ENCODE measurements around the gene ASB15.

ASB15 gene

DNA sequence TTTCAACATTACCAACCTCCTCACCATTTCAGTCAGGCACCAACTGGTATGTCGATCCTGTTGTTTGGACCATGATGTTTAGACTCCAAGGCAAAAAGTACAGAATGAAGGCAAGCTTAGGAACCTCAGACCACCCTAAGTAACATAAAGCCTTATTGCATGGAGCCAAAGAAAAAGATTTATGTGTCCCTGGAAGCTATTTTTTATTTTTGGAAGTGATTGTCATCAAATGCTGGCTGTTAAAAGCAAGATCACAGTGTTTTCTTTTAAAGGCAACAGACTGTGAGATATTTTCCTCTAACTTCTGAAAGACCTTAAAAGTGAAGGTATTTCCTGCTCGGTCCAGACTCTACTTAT lies 8.2 kb downstream of the ASB15 start:
- H3K9me3 ChIP-seq (ENCODE audit: insufficient read depth, low read length) = no peaks in the 10 kb centered on the region
- no peaks in the 10 kb centered on the region for H3K36me3 ChIP-seq (ENCODE audit: insufficient read depth, insufficient read length, low read length)
- no peak overlapping the region for H3K4me3 ChIP-seq (ENCODE audit: insufficient read length, low read depth)
- TF ChIP-seq YY1 (IDR thresholded peaks at IDR 0.05; ENCODE audit: insufficient read depth, insufficient read length) = no peak
- no peak for TF ChIP-seq ZNF274 (IDR thresholded peaks at IDR 0.05; ENCODE audit: low read depth, low read length)
- TF ChIP-seq SUZ12 (IDR thresholded peaks at IDR 0.05; ENCODE audit: extremely low read depth, insufficient read depth, insufficient read length) = no peak
- H3K9ac ChIP-seq (ENCODE audit: insufficient read length, low read depth) = no peak overlapping the region
- DNase-seq (ENCODE audit: low read depth, low spot score) = no peak
- no peaks in the 10 kb centered on the region for H3K4me1 ChIP-seq (ENCODE audit: insufficient read depth, insufficient read length)
- H3K27me3 ChIP-seq (ENCODE audit: insufficient read depth, insufficient read length) = no peaks in the 10 kb centered on the region

DNA sequence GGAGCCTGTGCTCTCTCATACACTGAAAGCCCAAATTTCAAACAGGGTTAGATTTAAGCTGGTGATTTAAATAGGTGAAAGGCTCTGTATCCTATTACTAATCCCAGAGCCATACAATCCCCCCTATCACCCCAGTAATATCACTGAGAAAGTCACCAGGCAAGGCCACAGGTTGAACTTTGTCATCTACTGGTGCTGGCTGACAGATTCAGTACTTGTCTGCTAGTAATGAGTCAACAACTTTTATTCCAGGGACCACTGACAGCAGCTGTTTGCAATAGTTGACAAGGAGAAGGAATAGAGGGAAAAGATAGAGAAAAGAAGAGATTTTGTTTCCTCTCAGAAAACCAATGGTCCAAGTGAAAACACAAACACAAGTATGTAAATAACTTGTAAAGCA lies 10.4 kb downstream of the ASB15 start:
- no peak overlapping the region for H3K4me3 ChIP-seq (ENCODE audit: insufficient read length, low read depth)
- TF ChIP-seq YY1 (IDR thresholded peaks at IDR 0.05; ENCODE audit: insufficient read depth, insufficient read length) = no peak
- TF ChIP-seq ZNF274 (IDR thresholded peaks at IDR 0.05; ENCODE audit: low read depth, low read length) = no peak
- no peak for TF ChIP-seq SUZ12 (IDR thresholded peaks at IDR 0.05; ENCODE audit: extremely low read depth, insufficient read depth, insufficient read length)
- H3K9ac ChIP-seq (ENCODE audit: insufficient read length, low read depth) = no peak overlapping the region
- no peaks in the 10 kb centered on the region for H3K27me3 ChIP-seq (ENCODE audit: insufficient read depth, insufficient read length)
- H3K36me3 ChIP-seq (ENCODE audit: insufficient read depth, insufficient read length, low read length) = no peaks in the 10 kb centered on the region
- no peak for DNase-seq (ENCODE audit: low read depth, low spot score)
- no peaks in the 10 kb centered on the region for H3K9me3 ChIP-seq (ENCODE audit: insufficient read depth, low read length)
- H3K4me1 ChIP-seq (ENCODE audit: insufficient read depth, insufficient read length) = no peaks in the 10 kb centered on the region

- no peak for DNase-seq (ENCODE audit: low read depth, low spot score)
- H3K36me3 ChIP-seq (ENCODE audit: insufficient read depth, insufficient read length, low read length) = no peaks in the 10 kb centered on the region
- no peak overlapping the region for H3K4me3 ChIP-seq (ENCODE audit: insufficient read length, low read depth)
- no peaks in the 10 kb centered on the region for H3K9me3 ChIP-seq (ENCODE audit: insufficient read depth, low read length)
- no peak for TF ChIP-seq SUZ12 (IDR thresholded peaks at IDR 0.05; ENCODE audit: extremely low read depth, insufficient read depth, insufficient read length)
- TF ChIP-seq YY1 (IDR thresholded peaks at IDR 0.05; ENCODE audit: insufficient read depth, insufficient read length) = no peak
- no peak for TF ChIP-seq ZNF274 (IDR thresholded peaks at IDR 0.05; ENCODE audit: low read depth, low read length)
- no peaks in the 10 kb centered on the region for H3K27me3 ChIP-seq (ENCODE audit: insufficient read depth, insufficient read length)
- H3K9ac ChIP-seq (ENCODE audit: insufficient read length, low read depth) = no peak overlapping the region
- H3K4me1 ChIP-seq (ENCODE audit: insufficient read depth, insufficient read length) = no peaks in the 10 kb centered on the region
Observed at GRCh38 chr7:123615344-123615743, 13.7 kb downstream of the ASB15 start.

DNA sequence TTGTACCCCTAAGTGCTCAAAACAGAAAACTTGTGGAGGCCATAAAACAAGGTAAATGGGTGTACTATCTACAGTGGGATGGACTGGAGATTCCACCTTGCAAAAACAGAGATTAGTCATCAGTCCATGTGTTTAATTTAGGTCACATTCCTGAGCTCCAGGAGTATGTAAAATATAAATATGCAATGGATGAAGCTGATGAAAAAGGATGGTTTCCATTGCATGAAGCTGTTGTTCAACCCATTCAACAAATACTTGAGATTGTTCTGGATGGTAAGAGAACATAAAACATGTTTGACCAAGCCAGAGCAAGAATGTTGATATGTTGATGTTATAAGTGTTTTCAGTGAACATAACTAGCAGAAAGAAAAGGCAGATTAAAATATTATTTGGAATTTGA lies 14.6 kb downstream of the ASB15 start:
- no peak overlapping the region for H3K9ac ChIP-seq (ENCODE audit: insufficient read length, low read depth)
- no peaks in the 10 kb centered on the region for H3K4me1 ChIP-seq (ENCODE audit: insufficient read depth, insufficient read length)
- TF ChIP-seq ZNF274 (IDR thresholded peaks at IDR 0.05; ENCODE audit: low read depth, low read length) (no peak), YY1 (IDR thresholded peaks at IDR 0.05; ENCODE audit: insufficient read depth, insufficient read length) (no peak), SUZ12 (IDR thresholded peaks at IDR 0.05; ENCODE audit: extremely low read depth, insufficient read depth, insufficient read length) (no peak)
- H3K36me3 ChIP-seq (ENCODE audit: insufficient read depth, insufficient read length, low read length) = no peaks in the 10 kb centered on the region
- no peaks in the 10 kb centered on the region for H3K9me3 ChIP-seq (ENCODE audit: insufficient read depth, low read length)
- no peak for DNase-seq (ENCODE audit: low read depth, low spot score)
- no peak overlapping the region for H3K4me3 ChIP-seq (ENCODE audit: insufficient read length, low read depth)
- no peaks in the 10 kb centered on the region for H3K27me3 ChIP-seq (ENCODE audit: insufficient read depth, insufficient read length)

- TF ChIP-seq SUZ12 (IDR thresholded peaks at IDR 0.05; ENCODE audit: extremely low read depth, insufficient read depth, insufficient read length) (no peak), YY1 (IDR thresholded peaks at IDR 0.05; ENCODE audit: insufficient read depth, insufficient read length) (no peak), ZNF274 (IDR thresholded peaks at IDR 0.05; ENCODE audit: low read depth, low read length) (no peak)
- DNase-seq (ENCODE audit: low read depth, low spot score) = no peak
- Histone ChIP-seq H3K4me3 (ENCODE audit: insufficient read length, low read depth) (no peak overlapping the region), H3K9ac (ENCODE audit: insufficient read length, low read depth) (no peak overlapping the region), H3K36me3 (ENCODE audit: insufficient read depth, insufficient read length, low read length) (no peaks in the 10 kb centered on the region), H3K27me3 (ENCODE audit: insufficient read depth, insufficient read length) (no peaks in the 10 kb centered on the region), H3K9me3 (ENCODE audit: insufficient read depth, low read length) (no peaks in the 10 kb centered on the region), H3K4me1 (ENCODE audit: insufficient read depth, insufficient read length) (no peaks in the 10 kb centered on the region)
Observed at GRCh38 chr7:123621707-123622106, 20.1 kb downstream of the ASB15 start.

DNA sequence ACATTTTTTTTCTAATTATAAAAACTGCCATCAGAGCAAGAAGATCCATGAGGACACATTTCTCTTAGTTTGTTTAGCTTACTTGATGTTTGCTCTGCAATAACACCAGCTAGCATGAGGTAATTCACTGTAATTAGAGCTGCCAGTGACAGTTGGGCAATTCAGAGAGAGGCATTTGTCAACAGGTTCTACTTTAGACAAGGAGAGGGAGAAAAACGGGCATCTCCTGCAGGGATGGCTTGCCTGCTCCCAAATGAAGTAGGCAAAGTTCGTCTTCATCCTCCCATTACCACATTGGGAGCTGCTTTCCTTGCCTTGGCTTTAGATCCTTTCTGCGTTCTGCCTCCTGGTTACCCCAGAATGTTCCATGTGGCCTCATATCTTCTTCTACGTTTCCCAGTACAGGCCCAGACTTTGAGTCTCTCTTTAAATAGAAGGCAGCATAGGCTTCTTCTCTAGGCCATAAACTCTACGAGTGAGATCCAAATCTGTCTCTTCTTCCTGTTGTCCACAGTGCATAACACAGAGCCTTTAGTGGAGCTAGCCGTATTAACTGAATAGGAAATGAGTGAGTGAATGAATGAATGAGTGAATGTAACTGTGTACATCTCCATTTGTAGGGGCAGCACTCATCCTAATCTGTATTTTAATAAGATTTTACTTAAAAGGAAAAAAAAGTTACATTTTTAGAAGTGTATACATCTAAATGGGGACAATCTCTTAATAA lies 21.2 kb downstream of the ASB15 start:
- TF ChIP-seq YY1 (IDR thresholded peaks at IDR 0.05; ENCODE audit: insufficient read depth, insufficient read length) (no peak), ZNF274 (IDR thresholded peaks at IDR 0.05; ENCODE audit: low read depth, low read length) (no peak), SUZ12 (IDR thresholded peaks at IDR 0.05; ENCODE audit: extremely low read depth, insufficient read depth, insufficient read length) (no peak)
- DNase-seq (ENCODE audit: low read depth, low spot score) = no peak
- no peak overlapping the region for H3K9ac ChIP-seq (ENCODE audit: insufficient read length, low read depth)
- H3K36me3 ChIP-seq (ENCODE audit: insufficient read depth, insufficient read length, low read length) = no peaks in the 10 kb centered on the region
- no peaks in the 10 kb centered on the region for H3K9me3 ChIP-seq (ENCODE audit: insufficient read depth, low read length)
- no peaks in the 10 kb centered on the region for H3K27me3 ChIP-seq (ENCODE audit: insufficient read depth, insufficient read length)
- no peak overlapping the region for H3K4me3 ChIP-seq (ENCODE audit: insufficient read length, low read depth)
- no peaks in the 10 kb centered on the region for H3K4me1 ChIP-seq (ENCODE audit: insufficient read depth, insufficient read length)

DNA sequence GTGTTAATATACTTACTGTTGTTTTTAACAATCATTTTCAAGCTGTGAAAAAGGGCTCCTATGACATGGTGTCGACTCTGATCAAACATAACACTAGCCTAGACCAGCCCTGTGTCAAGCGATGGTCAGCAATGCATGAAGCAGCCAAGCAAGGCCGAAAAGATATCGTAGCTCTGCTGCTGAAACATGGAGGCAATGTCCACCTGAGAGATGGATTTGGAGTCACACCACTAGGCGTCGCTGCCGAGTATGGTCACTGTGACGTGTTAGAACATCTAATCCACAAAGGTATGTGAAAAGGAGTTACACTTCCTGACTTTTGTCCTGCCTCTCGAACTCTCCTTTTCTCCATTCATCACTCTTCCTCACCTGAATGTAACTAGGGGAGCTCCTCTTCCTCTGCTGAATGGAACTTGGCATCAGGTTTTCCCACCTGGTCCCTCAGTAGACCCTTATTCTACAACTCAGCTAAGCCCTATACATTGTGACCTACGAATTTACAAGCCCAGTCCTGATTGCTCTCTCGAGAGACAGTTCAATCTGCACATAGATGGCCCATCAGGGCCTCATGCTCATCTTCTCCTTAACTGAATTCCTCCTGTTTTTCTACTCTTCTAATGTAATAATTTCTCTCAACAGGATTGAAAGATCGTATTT lies 23.0 kb downstream of the ASB15 start:
- H3K9ac ChIP-seq (ENCODE audit: insufficient read length, low read depth) = no peak overlapping the region
- no peak for TF ChIP-seq YY1 (IDR thresholded peaks at IDR 0.05; ENCODE audit: insufficient read depth, insufficient read length)
- no peak for TF ChIP-seq SUZ12 (IDR thresholded peaks at IDR 0.05; ENCODE audit: extremely low read depth, insufficient read depth, insufficient read length)
- TF ChIP-seq ZNF274 (IDR thresholded peaks at IDR 0.05; ENCODE audit: low read depth, low read length) = no peak
- no peaks in the 10 kb centered on the region for H3K36me3 ChIP-seq (ENCODE audit: insufficient read depth, insufficient read length, low read length)
- no peaks in the 10 kb centered on the region for H3K9me3 ChIP-seq (ENCODE audit: insufficient read depth, low read length)
- no peaks in the 10 kb centered on the region for H3K27me3 ChIP-seq (ENCODE audit: insufficient read depth, insufficient read length)
- DNase-seq (ENCODE audit: low read depth, low spot score) = peak; percentile 20
- no peak overlapping the region for H3K4me3 ChIP-seq (ENCODE audit: insufficient read length, low read depth)
- H3K4me1 ChIP-seq (ENCODE audit: insufficient read depth, insufficient read length) = no peaks in the 10 kb centered on the region

All from NT2/D1 (cell line).